HG03457 (cell line): ENCODE data around the gene FNDC3B.

Experiments used
- ATAC-seq: cut with Tn5 transposase; IDR thresholded peaks from one replicate; pipeline ENCODE4 v1.9.1; 2021; ENCODE audit warnings: moderate number of reproducible peaks; ENCODE audit not compliant: unreplicated experiment

The FNDC3B gene

GRCh38 chr3:172376402-172376801 lies 337.0 kb downstream of the FNDC3B start:
- ATAC-seq = no peak

- no peak for ATAC-seq
Observed at GRCh38 chr3:172376881-172377280, 337.5 kb downstream of the FNDC3B start.

GRCh38 chr3:172378439-172378838 lies 339.1 kb downstream of the FNDC3B start:
- no peak for ATAC-seq

GRCh38 chr3:172379372-172379771 lies 340.0 kb downstream of the FNDC3B start:
- ATAC-seq = no peak

GRCh38 chr3:172380632-172381031 lies 341.3 kb downstream of the FNDC3B start:
- no peak for ATAC-seq

GRCh38 chr3:172383306-172383796 lies 344.0 kb downstream of the FNDC3B start:
- ATAC-seq = no peak

GRCh38 chr3:172384836-172385235 lies 345.5 kb downstream of the FNDC3B start:
- ATAC-seq = no peak

GRCh38 chr3:172387728-172388127 lies 348.4 kb downstream of the FNDC3B start:
- ATAC-seq = no peak

- ATAC-seq = no peak
Observed at GRCh38 chr3:172388412-172389078, 349.2 kb downstream of the FNDC3B start.

GRCh38 chr3:172390792-172391191 lies 351.4 kb downstream of the FNDC3B start:
- ATAC-seq = no peak

GRCh38 chr3:172391592-172392302 lies 352.4 kb downstream of the FNDC3B start:
- ATAC-seq = no peak

GRCh38 chr3:172394692-172395091 lies 355.3 kb downstream of the FNDC3B start:
- ATAC-seq = no peak

GRCh38 chr3:172396400-172396799 lies 357.0 kb downstream of the FNDC3B start:
- no peak for ATAC-seq

GRCh38 chr3:172397716-172398405 lies 358.5 kb downstream of the FNDC3B start:
- ATAC-seq = no peak

- ATAC-seq = no peak
Observed at GRCh38 chr3:172398484-172398883, 359.1 kb downstream of the FNDC3B start.

- no peak for ATAC-seq
Observed at GRCh38 chr3:172402090-172402489, 362.7 kb downstream of the FNDC3B start.

- ATAC-seq = no peak
Observed at GRCh38 chr3:172402892-172403643, 363.7 kb downstream of the FNDC3B start.

- no peak for ATAC-seq
Observed at GRCh38 chr3:172404237-172404962, 365.0 kb downstream of the FNDC3B start.

- ATAC-seq = no peak
Observed at GRCh38 chr3:172405914-172406313, 366.5 kb downstream of the FNDC3B start.

- no peak for ATAC-seq
Observed at GRCh38 chr3:172407872-172408271, 368.5 kb downstream of the FNDC3B start.
